Stimulated activated CD4-positive, alpha-beta T cell treated with anti-CD3 and anti-CD28 coated beads, Interleukin-15, amount 100 ng/mL, for 1 hour (primary cell): ENCODE results near the gene MEIS3.

Experiments used
- DNase-seq, 2 donors: peaks; one replicate each; pipeline ENCODE4 v3.0.0-alpha.2; 2020; ENCODE audit warnings: low read depth in 1 of 2, low spot score in 1 of 2

MEIS3 gene

GRCh38 chr19:47435883-47436417 lies 16.6 kb upstream of the MEIS3 start:
- DNase-seq = no peak

DNA sequence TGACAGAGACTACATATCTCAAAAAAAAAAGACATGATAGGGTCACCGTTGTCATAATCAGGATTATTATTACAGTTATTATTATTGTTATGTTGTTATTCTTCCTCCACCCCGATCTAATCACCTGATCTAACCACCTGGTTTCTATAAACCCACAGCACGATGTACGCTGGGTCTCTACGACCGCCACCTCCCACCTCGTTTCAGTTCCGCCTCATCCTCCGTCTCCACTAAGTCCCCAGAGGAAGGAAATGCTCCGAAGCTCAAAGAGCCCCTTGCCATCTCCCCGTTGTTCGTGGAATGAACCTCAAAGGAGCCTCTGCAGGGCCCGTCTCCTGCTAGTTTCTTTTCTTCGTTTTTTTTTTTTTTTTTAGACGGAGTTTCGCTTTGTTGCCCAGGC lies 15.9 kb upstream of the MEIS3 start:
- DNase-seq = no peak

DNA sequence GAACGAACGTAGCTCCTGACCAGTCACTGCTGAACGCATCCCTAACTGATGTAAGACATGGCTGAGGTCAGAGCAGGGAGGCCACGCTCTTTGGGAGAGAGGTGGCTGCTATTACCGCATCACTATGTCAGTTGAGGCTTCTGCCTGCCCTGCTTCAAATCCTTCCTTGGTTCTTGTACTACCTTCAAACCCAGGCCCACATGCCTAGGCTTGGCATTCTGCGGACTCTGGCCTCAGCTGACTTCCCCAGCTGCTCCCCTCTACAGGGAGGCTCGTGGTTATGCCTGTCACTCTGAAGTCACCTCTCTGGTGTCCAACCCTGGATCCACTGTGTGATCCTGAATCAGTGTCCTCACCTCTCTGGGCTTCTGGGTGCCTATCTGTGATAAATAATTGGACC lies 14.8 kb upstream of the MEIS3 start:
- DNase-seq = no peak

GRCh38 chr19:47433121-47433520 lies 13.8 kb upstream of the MEIS3 start:
- DNase-seq = no peak

- no peak for DNase-seq
Observed at GRCh38 chr19:47432499-47432898, 13.2 kb upstream of the MEIS3 start.

- no peak for DNase-seq
Observed at GRCh38 chr19:47432091-47432490, 12.8 kb upstream of the MEIS3 start.

DNA sequence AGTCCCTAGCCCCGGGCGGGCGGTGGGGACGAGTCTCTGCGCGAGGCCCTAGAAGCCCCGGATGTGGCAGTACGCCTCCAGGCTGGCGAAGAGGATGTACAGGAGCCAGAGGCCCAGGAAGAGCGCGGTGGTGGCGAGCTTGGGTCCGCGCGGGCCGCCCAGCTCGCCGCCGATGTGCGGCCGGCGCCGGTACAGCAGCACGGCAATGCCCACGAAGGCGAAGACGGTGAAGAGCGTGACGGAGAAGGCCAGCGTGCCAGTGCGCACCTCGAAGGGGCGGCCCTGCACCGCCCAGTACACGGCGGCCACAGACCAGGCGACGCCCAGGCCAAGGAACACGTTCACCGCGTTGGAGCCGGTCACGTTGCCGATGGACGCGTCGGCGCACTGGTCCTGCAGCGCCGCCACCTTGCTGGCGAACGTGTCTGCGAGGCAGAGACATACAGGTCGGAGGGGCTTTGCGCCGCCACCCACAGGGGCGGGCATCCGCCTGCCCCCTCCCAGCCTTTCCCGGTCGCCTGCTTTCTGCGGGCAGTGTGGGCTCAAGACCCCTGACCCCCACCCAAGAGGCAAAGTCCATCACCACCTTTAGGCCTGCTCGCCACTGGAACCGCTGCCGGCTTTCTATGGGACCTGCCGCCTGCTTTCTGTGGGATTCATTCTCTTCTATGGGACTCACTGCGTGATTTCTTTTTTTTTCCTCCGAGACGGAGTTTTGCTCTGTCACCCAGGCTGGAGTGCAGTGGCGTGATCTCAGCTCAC lies 10.9 kb upstream of the MEIS3 start:
- no peak for DNase-seq

DNA sequence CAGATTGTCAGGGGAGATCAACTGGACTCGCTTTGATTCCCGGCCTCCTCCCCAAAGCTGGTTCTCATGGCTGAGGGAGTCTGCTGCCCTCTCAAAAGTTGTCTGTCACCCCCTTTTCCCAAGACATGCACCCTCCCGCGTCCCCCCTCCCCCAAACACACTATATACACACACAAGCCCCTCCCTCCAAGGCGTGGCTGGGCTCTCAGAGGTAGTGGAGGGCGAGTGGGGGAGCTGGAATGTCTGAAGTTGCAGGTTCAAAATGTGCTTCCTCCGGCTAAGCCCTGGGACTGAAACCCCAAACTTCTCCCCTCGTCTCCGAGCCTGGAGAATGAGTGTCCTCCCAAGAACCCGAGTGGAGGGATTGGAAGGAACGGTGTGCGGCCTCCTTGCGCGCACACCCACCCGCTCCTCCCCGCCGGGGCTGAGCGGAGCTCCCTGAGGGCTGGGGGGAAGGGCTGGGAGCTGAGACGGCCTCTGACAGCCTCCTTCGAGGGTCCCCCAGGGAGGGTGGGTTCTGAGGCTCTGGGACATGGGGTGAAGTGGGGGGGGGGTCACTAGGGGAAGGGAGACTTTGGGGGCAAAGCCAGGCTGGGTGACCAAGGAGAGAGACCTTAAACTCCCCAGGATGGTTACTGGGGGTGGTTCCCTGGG lies 9.9 kb upstream of the MEIS3 start:
- DNase-seq = no peak

DNA sequence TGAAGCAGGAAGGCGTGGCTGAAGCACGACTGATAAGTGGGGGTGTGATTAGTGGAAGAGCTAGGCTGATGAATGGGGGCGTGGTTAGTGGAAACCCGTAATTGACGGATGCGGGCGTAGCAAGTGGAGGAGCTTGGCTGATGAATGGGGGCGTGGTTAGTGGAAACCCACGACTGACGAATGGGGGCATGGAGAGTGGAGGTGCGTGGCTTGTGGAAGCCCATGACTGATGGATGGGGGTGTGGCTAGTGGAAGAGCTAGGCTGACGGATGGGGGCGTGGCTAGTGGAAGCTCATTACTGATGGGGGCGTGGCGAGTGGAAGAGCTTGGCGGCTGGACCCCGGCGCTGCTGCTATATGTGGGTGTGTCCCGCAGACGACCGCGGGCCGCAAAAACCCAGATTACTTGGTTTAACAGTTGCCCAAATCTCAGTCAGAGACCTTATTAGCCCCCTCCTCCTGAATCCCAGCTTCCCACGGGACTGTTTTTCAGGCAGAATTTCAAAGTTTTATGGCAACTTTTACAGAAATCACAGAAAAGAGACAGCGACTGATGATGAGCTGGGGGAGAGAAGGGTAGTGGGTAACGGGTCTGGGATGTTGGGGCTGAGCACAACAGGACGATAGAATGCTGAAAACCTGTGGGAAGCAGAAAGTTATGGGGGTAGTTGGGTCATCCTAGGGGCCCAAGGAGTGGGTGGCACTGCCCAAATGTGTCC lies 9.0 kb upstream of the MEIS3 start:
- DNase-seq = peak; percentile 53 to 60

DNA sequence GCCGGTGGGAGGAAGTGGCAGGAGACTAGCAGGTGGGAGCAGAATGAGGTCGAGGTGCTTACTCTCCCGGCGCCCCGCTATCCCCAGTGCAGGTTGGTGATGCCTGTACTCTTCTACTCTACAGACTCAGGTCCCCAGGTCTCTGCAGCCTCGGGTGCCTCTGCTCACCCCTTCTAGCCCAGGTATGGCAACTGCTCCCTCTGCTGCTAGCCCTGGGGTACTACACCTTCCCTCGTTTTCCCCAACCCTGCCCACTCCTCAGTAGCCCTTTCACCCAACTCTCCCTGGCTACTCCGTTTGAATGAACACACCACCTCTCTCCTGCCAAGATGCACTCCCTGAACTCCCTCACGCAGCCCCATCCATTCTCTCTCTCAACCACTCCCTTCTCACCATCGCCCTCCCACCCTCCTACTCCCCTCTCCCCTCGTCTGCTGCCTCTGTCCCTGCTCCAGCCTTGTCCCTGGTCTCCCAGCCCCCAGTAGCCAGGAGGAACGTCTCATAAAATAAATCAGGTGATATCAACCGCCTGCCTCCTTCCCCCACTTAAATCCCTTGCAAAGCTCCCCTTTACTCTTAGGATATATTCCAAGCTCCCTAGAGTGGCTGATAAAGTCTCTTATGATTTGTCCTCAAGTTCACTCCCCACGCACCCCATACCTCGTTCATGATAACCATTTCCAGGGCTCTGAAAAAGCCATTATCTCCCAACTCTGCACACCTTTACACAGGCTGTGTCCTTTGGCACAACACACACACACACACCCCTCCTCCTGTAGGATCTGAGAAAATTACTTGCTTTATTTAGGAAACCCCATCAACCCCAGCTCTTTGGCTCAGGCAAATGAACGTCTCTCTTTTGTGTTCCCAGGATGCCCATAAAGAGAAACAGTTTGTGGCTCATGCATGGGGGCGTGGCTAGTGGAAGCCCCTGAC lies 8.2 kb upstream of the MEIS3 start:
- DNase-seq = peak; percentile 31 to 56

DNA sequence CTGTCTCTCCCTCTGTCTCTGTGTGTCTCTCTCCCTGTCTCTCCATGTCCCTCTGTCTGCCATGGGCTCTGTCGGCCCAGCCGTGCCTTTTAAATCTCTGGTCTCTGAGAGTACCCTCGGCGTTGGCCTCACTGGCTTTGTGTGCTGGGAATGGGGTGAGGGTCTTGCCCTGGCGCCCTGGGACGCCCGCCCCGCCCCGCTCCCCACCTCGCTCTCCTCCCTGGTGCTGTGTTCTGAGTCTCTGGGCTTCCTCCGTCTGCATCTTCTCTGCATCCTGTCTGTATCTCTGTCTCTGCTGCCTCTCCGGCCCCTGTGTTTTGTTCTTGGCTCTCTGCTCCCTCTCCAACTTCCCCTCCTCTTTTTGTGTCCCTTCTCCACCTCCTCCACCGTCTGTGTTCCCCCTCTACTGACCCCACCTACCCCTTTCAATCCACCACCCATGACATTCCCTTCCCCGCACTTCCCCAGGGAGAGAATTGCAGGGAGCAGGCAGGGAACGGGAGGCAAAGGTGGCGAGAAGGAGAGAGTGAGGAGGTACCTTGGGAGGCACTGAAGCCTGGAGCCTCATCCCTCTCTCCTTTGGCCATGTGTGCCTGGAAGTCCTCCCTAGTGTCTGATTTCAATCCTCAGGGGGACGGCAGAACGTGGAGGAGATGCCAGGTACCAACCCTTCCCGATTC lies 4.0 kb upstream of the MEIS3 start:
- no peak for DNase-seq

DNA sequence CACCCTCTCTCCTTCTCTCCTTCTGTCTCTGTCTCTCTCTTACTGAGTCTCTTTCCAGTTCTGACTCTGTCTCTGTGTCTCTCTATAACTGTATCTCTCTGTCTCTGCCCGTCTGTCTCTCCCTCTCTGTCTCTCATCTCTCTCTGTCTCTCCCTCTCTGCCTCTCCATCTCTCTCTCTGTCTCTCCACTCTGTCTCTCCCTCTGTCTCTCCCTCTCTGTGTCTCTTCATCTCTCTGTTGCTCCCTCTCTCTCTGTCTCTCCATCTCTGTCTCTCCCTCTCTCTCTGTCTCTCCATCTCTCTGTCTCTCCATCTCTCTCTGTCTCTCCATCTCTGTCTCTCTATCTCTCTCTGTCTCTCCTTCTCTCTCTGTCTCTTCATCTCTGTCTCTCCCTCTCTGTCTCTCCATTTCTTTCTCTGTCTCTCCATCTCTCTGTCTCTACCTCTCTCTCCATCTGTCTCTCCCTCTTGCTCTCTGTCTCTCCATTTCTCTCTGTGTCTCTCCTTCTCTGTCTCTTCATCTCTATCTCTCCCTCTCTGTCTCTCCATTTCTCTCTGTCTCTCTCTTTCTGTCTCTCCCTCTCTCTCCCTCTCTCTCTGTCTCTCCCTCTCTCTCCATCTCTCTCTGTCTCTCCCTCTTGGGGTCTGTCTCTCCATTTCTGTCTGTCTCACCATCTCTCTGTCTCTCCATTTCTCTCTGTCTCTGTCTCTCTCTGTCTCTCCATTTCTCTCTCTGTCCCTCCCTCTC lies 3.3 kb upstream of the MEIS3 start:
- DNase-seq = no peak

DNA sequence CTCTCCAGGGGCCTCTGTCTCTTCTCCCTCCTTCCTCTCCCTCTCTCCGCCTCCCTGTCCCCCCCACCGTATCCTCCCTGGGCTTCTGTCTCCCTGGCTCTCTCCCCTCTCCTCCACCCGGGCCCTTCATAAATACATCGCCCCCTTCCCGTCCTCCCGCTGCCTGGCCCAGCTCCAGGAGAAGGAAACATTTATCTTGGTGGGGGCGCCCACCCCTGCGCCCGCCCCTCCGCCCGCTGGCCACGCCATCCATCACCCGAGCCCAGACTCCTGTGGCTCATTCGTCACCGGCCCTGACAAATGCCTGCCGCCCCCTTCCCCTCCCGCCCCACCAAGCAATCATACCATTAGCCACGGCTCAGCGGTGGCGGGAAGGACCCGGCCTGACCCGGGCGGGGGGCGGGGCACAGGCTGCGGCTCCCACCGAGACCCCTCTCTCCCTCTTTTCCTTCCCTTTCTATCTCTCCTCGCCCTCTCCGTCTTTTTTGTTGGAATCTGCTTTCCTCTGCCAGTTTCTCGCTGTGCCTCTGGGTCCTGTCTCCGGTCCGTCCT lies 2.6 kb upstream of the MEIS3 start:
- DNase-seq = no peak

- no peak for DNase-seq
Observed at GRCh38 chr19:47421244-47421786, 2.0 kb upstream of the MEIS3 start.

DNA sequence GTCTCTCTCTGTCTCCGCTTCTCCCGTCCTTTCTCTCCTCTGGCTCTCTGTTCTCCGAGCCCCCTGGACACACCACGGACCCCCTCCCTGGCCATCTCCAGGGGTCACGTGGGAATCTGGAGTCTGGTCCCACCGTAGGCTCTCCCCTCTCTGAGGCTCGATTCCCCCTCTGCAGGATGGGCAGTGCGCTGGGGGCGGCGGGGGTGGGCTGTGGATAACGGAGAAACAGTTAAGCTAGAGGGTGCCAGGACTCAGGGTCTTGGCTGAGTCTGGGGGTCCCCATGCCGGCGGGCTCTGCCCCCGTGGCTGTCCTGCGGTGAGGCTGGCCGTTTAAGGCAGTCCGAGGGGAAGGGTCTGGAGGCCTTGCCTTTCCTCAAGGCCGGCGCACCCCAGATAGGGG lies 462 bp upstream of the MEIS3 start:
- no peak for DNase-seq

GRCh38 chr19:47418692-47419029 lies 666 bp downstream of the MEIS3 start:
- DNase-seq = no peak

- DNase-seq = no peak
Observed at GRCh38 chr19:47417746-47418691, 1.3 kb downstream of the MEIS3 start.

- no peak for DNase-seq
Observed at GRCh38 chr19:47417107-47417745, 2.1 kb downstream of the MEIS3 start.
